Brain microvascular endothelial cell (primary cell): Measurements from ENCODE around the gene PDCD5.

Source experiments
- DNase-seq: peaks from one replicate; pipeline ENCODE4 v3.0.0-alpha.2; 2020
- H3K27ac ChIP-seq: fragments of 250-450 bp; sonication (Bioruptor Pico); 2 replicates; pipeline ENCODE4 v1.5.1; 2020; ENCODE audit warnings: mild to moderate bottlenecking, moderate library complexity
- H3K27me3 ChIP-seq: fragments of 250-450 bp; sonication (Bioruptor Pico); replicated peaks from 2 replicates; pipeline ENCODE4 v1.5.1; 2020; ENCODE audit warnings: mild to moderate bottlenecking
- H3K36me3 ChIP-seq: fragments of 250-450 bp; sonication (Bioruptor Pico); replicated peaks from 2 replicates; pipeline ENCODE4 v1.5.1; 2020; ENCODE audit warnings: mild to moderate bottlenecking
- H3K4me3 ChIP-seq: 2 replicates; pipeline ENCODE4 v1.5.1; 2011; ENCODE audit warnings: low read depth, mild to moderate bottlenecking, control low read depth, low read length, moderate library complexity
- CTCF ChIP-seq: IDR thresholded peaks from 2 replicates; pipeline ENCODE4 v1.5.1; 2011; ENCODE audit warnings: low read depth, mild to moderate bottlenecking, moderate library complexity, low read length, control low read depth, inconsistent platforms; ENCODE audit errors: missing control alignments
- in situ Hi-C: cut with HindIII; loops from 2 replicates; pipeline ENCODE4 v1.10.0; 2017; ENCODE audit warnings: low sequenced_read_pairs, low pct_ligation_motif_present

The PDCD5 gene

GRCh38 chr19:32631381-32631780 is 50.4 kb downstream of the PDCD5 start:
- Histone ChIP-seq H3K27me3 (no peaks in the 10 kb centered on the region), H3K36me3 (peaks cover 31% of the 10 kb centered on the region), H3K4me3 (no peak overlapping the region), H3K27ac (no peak overlapping the region)
- DNase-seq = no peak
- TF ChIP-seq CTCF = no peak
- in situ Hi-C loops = no loop called here
